Smooth muscle cell (in vitro differentiated cells): Measurements from ENCODE around the gene OR10D3. TPM values are rescaled to one million over a fixed set of nuclear protein-coding genes. Genes with fewer than 3 reads are reported as not detected.

Experiments
- DNase-seq: peaks from one replicate; lab custom pipeline; 2025; ENCODE audit not compliant: unreplicated experiment; lab: John Stamatoyannopoulos, UW
- H2AFZ ChIP-seq: fragments of 200-600 bp; sonication (generic); 2 replicates; pipeline ENCODE4 v1.6.0; 2016; ENCODE audit warnings: antibody characterized with exemption, low read depth, mild to moderate bottlenecking
- H3F3A ChIP-seq: fragments of 200-600 bp; sonication (generic); 2 replicates; pipeline ENCODE4 v1.6.0; 2017; ENCODE audit warnings: antibody characterized with exemption, low read depth
- H3K27ac ChIP-seq: fragments of 200-600 bp; sonication (generic); 2 replicates; pipeline ENCODE4 v1.5.1; 2016; ENCODE audit warnings: low read depth, mild to moderate bottlenecking
- H3K27me3 ChIP-seq: fragments of 200-600 bp; sonication (generic); 2 replicates; pipeline ENCODE4 v1.6.1; 2016; ENCODE audit warnings: low read depth, mild to moderate bottlenecking
- H3K36me3 ChIP-seq: fragments of 200-600 bp; sonication (generic); 2 replicates; pipeline ENCODE4 v1.5.1; 2016; ENCODE audit warnings: low read depth
- H3K4me1 ChIP-seq: fragments of 200-600 bp; sonication (generic); 2 replicates; pipeline ENCODE4 v1.5.1; 2016; ENCODE audit warnings: low read depth
- H3K4me2 ChIP-seq: fragments of 200-600 bp; sonication (generic); 2 replicates; pipeline ENCODE4 v1.6.0; 2016; ENCODE audit warnings: mild to moderate bottlenecking
- H3K4me3 ChIP-seq: fragments of 200-600 bp; sonication (generic); 2 replicates; pipeline ENCODE4 v1.5.1; 2016; ENCODE audit warnings: mild to moderate bottlenecking
- H3K79me2 ChIP-seq: fragments of 200-600 bp; sonication (generic); 2 replicates; pipeline ENCODE4 v1.6.0; 2016; ENCODE audit warnings: low read depth, mild to moderate bottlenecking
- H3K9ac ChIP-seq: fragments of 200-600 bp; sonication (generic); 2 replicates; pipeline ENCODE4 v1.6.0; 2016; ENCODE audit warnings: low read depth
- H3K9me3 ChIP-seq: fragments of 200-600 bp; sonication (generic); replicated peaks from 2 replicates; pipeline ENCODE4 v1.5.1; 2016; ENCODE audit warnings: low read depth
- H4K20me1 ChIP-seq: fragments of 200-600 bp; sonication (generic); 2 replicates; pipeline ENCODE4 v1.6.0; 2016; ENCODE audit warnings: low read depth
- CTCF ChIP-seq: fragments of 200-600 bp; sonication (generic); IDR thresholded peaks from 2 replicates; pipeline ENCODE4 v1.5.1; 2017; ENCODE audit warnings: borderline replicate concordance, mild to moderate bottlenecking, antibody characterized with exemption; ENCODE audit not compliant: insufficient read depth, poor library complexity, severe bottlenecking
- WGBS: methylation state at CpG from one replicate; pipeline ENCODE4 v1.1.7; 2016; ENCODE audit warnings: low lambda C conversion rate; 5-methylcytosine and 5-hydroxymethylcytosine counted together
- polyA plus RNA-seq: library from polyadenylated mRNA; unstranded; fragments of >200 nt; fragmentation: Nextera tagmentation; extraction: Ambion mirVana; gene quantifications from 2 replicates; pipeline ENCODE4 v1.2.1, GENCODE V29; 2016
- total RNA-seq: library from RNA; depleted of rRNA; stranded (reverse); fragments of >200 nt; gene quantifications from 2 replicates; pipeline ENCODE4 v1.2.3, GENCODE V29; 2014

The OR10D3 gene
- total and polyA plus RNA-seq, 2 experiments from 2014 or later = not detected

- no peak for TF ChIP-seq CTCF
- no peaks in the 10 kb centered on the region for H3K36me3 ChIP-seq
Measured at GRCh38 chr11:124176925-124177715, 6.0 kb upstream of the OR10D3 start.

GRCh38 chr11:124179310-124179709 lies 3.8 kb upstream of the OR10D3 start:
- Histone ChIP-seq H3K36me3 (no peaks in the 10 kb centered on the region), H3K9me3 (no peaks in the 10 kb centered on the region), H4K20me1 (no peaks in the 10 kb centered on the region), H3K4me1 (peaks cover 3% of the 10 kb centered on the region), H3K4me2 (peak overlapping the region; percentile 22), H3K79me2 (no peaks in the 10 kb centered on the region), H3K27ac (no peak overlapping the region), H3K4me3 (no peak overlapping the region), H3K9ac (no peak overlapping the region), H3K27me3 (no peaks in the 10 kb centered on the region), H3F3A (no peaks in the 10 kb centered on the region), H2AFZ (no peak overlapping the region)
- no peak for DNase-seq
- 66% methylated on average over 1 of the region's 1 CpG for WGBS
- no peak for TF ChIP-seq CTCF

More at GRCh38 chr11:124176925-124177715, 6.0 kb upstream of the OR10D3 start:
- H3K9ac ChIP-seq = no peak overlapping the region
- H3K9me3 ChIP-seq = no peaks in the 10 kb centered on the region
- no peaks in the 10 kb centered on the region for H3K79me2 ChIP-seq
- WGBS = 81% methylated on average over 5 of the region's 5 CpGs
- H3K4me2 ChIP-seq = no peak overlapping the region
- no peak for DNase-seq
- no peaks in the 10 kb centered on the region for H3F3A ChIP-seq
- no peaks in the 10 kb centered on the region for H4K20me1 ChIP-seq
- H3K27me3 ChIP-seq = no peaks in the 10 kb centered on the region
- no peak overlapping the region for H3K4me3 ChIP-seq
- H3K4me1 ChIP-seq = peaks cover 16% of the 10 kb centered on the region
- H2AFZ ChIP-seq = no peak overlapping the region
- no peak overlapping the region for H3K27ac ChIP-seq

- Histone ChIP-seq H3K79me2 (no peaks in the 10 kb centered on the region), H3K36me3 (no peaks in the 10 kb centered on the region), H3K27me3 (no peaks in the 10 kb centered on the region), H3K4me3 (no peak overlapping the region), H3F3A (no peaks in the 10 kb centered on the region), H3K4me1 (peaks cover 23% of the 10 kb centered on the region), H3K4me2 (no peak overlapping the region), H3K27ac (no peak overlapping the region), H2AFZ (peak overlapping the region; percentile 46), H3K9me3 (no peaks in the 10 kb centered on the region), H4K20me1 (no peaks in the 10 kb centered on the region), H3K9ac (no peak overlapping the region)
- no peak for DNase-seq
- 53% methylated on average over 2 of the region's 2 CpGs for WGBS
- no peak for TF ChIP-seq CTCF
Measured at GRCh38 chr11:124190298-124191139, 7.4 kb downstream of the OR10D3 start.
